ENCODE data around the gene STPG3. TPM values are rescaled to one million over a fixed set of nuclear protein-coding genes. Genes with fewer than 3 reads are reported as not detected.

The STPG3 gene
- total and polyA plus RNA-seq, 10 donors = not detected

DNA sequence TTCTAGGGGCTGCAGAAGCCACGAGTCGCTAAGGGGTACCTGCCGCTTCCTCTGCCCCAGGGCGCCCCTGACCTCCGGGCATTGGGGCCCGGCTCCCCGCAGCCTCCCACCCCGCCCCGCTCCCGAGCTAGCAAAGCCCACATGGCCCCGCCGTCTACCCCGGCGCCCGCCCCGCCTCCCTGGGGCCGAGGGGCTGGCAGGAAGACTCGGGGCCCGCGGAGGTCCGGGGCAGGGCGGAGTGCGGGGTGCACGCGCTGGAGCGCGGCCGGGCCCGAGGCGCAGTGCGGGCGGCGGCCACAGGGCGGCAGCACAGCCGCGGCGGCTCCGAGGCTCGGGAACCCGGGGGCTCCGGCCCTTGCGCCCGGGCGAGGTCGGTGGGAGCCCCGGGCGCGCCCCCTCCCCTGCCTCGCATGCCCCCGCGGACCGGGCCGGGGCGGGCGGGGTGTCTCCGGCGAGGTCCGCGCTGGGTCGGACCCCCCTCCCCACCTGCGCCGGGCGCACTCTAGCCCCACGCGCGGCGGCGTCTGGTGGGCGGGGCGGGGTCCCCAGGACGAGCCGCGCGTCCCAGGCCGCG lies 44.2 kb downstream of the STPG3 start:
- Histone ChIP-seq H3K4me1 (peaks cover 16 to 63% (median 45%) of the 10 kb centered on the region in 6 donors), H3K27ac (peak overlapping the region in 4 of 8 donors; percentile 63 to 82 (median 73)), H3K4me3 (peak overlapping the region in 7 of 8 donors; percentile 24 to 75 (median 41)), H3K9me3 (peaks cover 0 to 5% (median 0%) of the 10 kb centered on the region in 8 donors), H3K27me3 (replicated peaks in 1 of 7) (peaks cover 2 to 78% (median 44%) of the 10 kb centered on the region in 7 donors), H3K36me3 (no peaks in the 10 kb centered on the region)
- intact Hi-C loops (cut with DNase I; ENCODE audit: low total_unique reads) = loop anchor here (5.0 to 10.0 kb wide), 2 partner anchors 112 to 229 kb away; no protein-coding TSS in a partner anchor
- TF ChIP-seq POLR2A (IDR thresholded peaks at IDR 0.05) (no peak), POLR2AphosphoS5 (IDR thresholded peaks at IDR 0.05) (peak in 1 of 3 donors; percentile 6)
- TF ChIP-seq, protein P1, sequence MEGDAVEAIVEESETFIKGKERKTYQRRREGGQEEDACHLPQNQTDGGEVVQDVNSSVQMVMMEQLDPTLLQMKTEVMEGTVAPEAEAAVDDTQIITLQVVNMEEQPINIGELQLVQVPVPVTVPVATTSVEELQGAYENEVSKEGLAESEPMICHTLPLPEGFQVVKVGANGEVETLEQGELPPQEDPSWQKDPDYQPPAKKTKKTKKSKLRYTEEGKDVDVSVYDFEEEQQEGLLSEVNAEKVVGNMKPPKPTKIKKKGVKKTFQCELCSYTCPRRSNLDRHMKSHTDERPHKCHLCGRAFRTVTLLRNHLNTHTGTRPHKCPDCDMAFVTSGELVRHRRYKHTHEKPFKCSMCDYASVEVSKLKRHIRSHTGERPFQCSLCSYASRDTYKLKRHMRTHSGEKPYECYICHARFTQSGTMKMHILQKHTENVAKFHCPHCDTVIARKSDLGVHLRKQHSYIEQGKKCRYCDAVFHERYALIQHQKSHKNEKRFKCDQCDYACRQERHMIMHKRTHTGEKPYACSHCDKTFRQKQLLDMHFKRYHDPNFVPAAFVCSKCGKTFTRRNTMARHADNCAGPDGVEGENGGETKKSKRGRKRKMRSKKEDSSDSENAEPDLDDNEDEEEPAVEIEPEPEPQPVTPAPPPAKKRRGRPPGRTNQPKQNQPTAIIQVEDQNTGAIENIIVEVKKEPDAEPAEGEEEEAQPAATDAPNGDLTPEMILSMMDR (IDR thresholded peaks at IDR 0.05 in 8 of 11, conservative IDR thresholded peaks at IDR 0.05 in 3 of 11) = peak in 7 of 11 experiments; percentile 27 to 88 (median 77)
- WGBS, 5 donors = 1 to 5% (median 3%) methylated on average over 10 to 76 of the region's 76 CpGs
- DNase-seq = peak; percentile 89

DNA sequence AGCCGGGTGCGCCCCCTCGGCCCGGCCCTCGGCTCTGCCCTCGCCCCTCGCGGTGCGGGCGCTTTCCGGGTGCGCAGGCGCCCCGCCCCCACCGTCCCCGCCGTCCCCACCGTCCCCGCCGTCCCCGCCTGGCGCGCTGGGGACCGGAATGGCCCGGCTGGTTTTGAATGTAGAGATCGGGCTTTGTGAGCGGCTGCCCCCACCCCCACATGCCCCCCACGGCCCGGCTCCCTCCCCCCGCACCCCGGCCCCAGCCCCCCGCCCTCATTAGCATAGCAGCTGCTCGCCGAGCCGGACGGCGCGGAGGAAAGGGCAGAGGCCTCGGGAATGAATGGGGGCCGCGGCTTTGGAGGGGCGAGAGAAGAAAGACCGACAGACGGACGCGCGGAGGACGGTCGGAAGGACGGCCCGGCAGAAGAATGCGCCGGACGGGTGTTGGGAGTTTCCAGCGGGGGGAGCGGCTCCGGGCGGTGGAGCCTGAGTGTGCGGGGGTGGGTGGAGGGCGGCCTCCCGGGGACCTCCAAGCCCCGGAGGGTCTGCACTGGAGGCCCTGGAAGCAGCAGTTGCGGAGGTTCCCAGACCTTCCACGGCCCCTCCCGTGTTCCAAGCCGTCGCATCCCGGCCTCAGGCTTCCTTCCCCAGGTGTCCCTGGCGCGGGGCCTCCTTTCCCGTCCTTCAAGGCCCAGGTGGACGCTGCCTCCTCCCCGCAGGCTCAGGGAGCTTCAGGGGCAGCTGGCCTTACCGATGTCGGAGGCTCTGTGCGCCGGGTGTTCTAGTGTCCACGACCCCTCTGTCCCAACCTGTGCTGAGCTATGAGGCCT lies 45.0 kb downstream of the STPG3 start:
- intact Hi-C loops (cut with DNase I; ENCODE audit: low total_unique reads) = loop anchor here (5.0 to 10.0 kb wide), 2 partner anchors 111 to 229 kb away; no protein-coding TSS in a partner anchor
- no peaks in the 10 kb centered on the region for H3K36me3 ChIP-seq
- DNase-seq = no peak
- TF ChIP-seq, protein P1 (IDR thresholded peaks at IDR 0.05 in 8 of 11, conservative IDR thresholded peaks at IDR 0.05 in 3 of 11) = no peak
- no peak for TF ChIP-seq POLR2A (IDR thresholded peaks at IDR 0.05)
- TF ChIP-seq POLR2AphosphoS5 (IDR thresholded peaks at IDR 0.05) = no peak
- peaks cover 0 to 5% (median 0%) of the 10 kb centered on the region in 8 donors for H3K9me3 ChIP-seq
- H3K27me3 ChIP-seq (replicated peaks in 1 of 7) = peaks cover 2 to 86% (median 45%) of the 10 kb centered on the region in 7 donors
- peaks cover 16 to 71% (median 51%) of the 10 kb centered on the region in 6 donors for H3K4me1 ChIP-seq
- H3K4me3 ChIP-seq = peak overlapping the region in 7 of 8 donors; percentile 24 to 75 (median 41)
- 10 to 33% (median 13%) methylated on average over 38 to 77 of the region's 78 CpGs for WGBS, 5 donors
- H3K27ac ChIP-seq = peak overlapping the region; percentile 11 to 82 (median 66)

DNA sequence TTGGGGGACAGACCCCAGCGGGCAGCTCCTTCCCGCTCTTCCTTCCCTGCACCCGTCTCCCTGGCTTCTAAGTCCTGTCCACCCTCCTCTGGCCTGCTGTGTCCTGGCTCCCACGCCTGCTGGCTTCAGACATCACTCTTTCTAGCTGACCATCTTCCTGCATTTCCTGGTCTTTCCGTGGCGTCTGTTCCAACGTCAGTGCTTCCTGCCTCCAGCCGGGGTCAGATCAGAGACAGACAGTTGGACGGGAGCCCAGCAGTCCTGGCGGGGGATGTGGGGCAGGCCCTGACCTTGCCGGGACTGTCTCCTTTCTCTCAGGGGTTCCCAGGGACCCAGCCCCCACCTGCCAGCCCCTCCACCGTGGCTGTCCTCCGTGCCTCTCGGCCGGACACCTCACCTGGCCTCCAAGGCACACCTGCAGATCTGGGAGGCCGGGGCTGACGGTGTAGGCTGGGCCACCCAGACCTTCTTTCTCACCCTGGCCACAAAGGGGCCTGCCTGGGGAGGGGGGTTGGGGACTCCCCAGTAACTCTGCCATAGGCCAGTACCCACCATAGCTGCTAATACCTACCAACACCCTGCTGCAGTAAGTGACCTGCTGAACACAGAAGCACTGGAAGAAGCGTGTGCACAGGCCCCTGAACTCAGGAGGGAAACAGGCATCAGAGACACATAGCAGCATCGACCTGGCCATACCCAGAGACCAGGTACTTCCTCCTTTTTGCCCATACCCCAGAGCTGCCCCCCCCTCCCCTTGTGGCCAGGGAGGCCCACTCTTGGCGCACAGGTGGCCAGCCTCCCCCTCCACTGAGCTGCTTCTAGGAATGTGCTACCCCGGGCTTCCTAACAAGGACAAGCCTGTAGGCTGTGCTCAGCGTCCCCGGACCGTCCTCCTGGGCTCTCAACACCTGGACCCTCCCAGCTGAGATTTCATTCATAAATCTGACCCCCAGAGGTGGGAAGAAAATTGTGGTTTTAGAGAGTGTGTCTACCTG lies 45.9 kb downstream of the STPG3 start:
- DNase-seq = no peak
- Histone ChIP-seq H3K4me3 (peak overlapping the region in 7 of 8 donors; percentile 24 to 75 (median 41)), H3K4me1 (peaks cover 16 to 78% (median 57%) of the 10 kb centered on the region in 6 donors), H3K36me3 (no peaks in the 10 kb centered on the region), H3K9me3 (peaks cover 0 to 5% (median 0%) of the 10 kb centered on the region in 8 donors), H3K27ac (peak overlapping the region; percentile 11 to 82 (median 66)), H3K27me3 (replicated peaks in 1 of 7) (peaks cover 2 to 92% (median 45%) of the 10 kb centered on the region in 7 donors)
- 47 to 55% (median 48%) methylated on average over 13 to 24 of the region's 24 CpGs for WGBS, 5 donors
- TF ChIP-seq POLR2A (IDR thresholded peaks at IDR 0.05) = no peak
- TF ChIP-seq POLR2AphosphoS5 (IDR thresholded peaks at IDR 0.05) = peak; percentile 56 to 82 (median 79)
- intact Hi-C loops (cut with DNase I; ENCODE audit: low total_unique reads) = loop anchor here (5.0 to 10.0 kb wide), 2 partner anchors 110 to 228 kb away; no protein-coding TSS in a partner anchor

Measured in spleen (tissue), 11 donors.